Neural cell (in vitro differentiated cells): ENCODE measurements around the gene SFMBT1. TPM values are rescaled to one million over a fixed set of nuclear protein-coding genes. Genes with fewer than 3 reads are reported as not detected.
A peak's percentile ranks its signal among the peaks of the same experiment; 100 is the strongest.

Experiments
- H2AFZ ChIP-seq: fragments of 200-600, 300-800 bp; sonication (generic), shearing (Covaris generic); 2 replicates; pipeline ENCODE4 v1.6.0; 2014; ENCODE audit warnings: low read depth, mild to moderate bottlenecking, antibody characterized with exemption, low read length, moderate library complexity
- H3F3A ChIP-seq: fragments of 200-600 bp; shearing (Covaris generic); 2 replicates; pipeline ENCODE4 v1.6.1; 2016; ENCODE audit warnings: mild to moderate bottlenecking, moderate library complexity, mixed read lengths, antibody characterized with exemption, low read length; ENCODE audit not compliant: insufficient read depth, poor library complexity, severe bottlenecking
- H3K27ac ChIP-seq: fragments of 200-600, 300-800 bp; sonication (generic), shearing (Covaris generic); 2 replicates; pipeline ENCODE4 v1.5.1; 2014; ENCODE audit warnings: mild to moderate bottlenecking, low read length, moderate library complexity
- H3K27me3 ChIP-seq: fragments of 300-800, 200-600 bp; sonication (generic), shearing (Covaris generic); 2 replicates; pipeline ENCODE4 v1.6.0; 2014; ENCODE audit warnings: mild to moderate bottlenecking, low read depth, low read length, moderate library complexity; ENCODE audit not compliant: insufficient read depth
- H3K36me3 ChIP-seq: fragments of 300-800, 200-600 bp; sonication (generic), shearing (Covaris generic); 2 replicates; pipeline ENCODE4 v1.5.1; 2014; ENCODE audit warnings: mild to moderate bottlenecking, antibody characterized with exemption, low read length, moderate library complexity; ENCODE audit not compliant: insufficient read depth
- H3K4me2 ChIP-seq: fragments of 300-800, 200-600 bp; sonication (generic), shearing (Covaris generic); 2 replicates; pipeline ENCODE4 v1.6.0; 2014; ENCODE audit warnings: mild to moderate bottlenecking, low read length
- H3K4me3 ChIP-seq: fragments of 300-800, 200-600 bp; sonication (generic), shearing (Covaris generic); 2 replicates; pipeline ENCODE4 v1.5.1; 2014; ENCODE audit warnings: mild to moderate bottlenecking, low read length, moderate library complexity
- H3K79me2 ChIP-seq: fragments of 200-600 bp; shearing (Covaris generic); replicated peaks from 2 replicates; pipeline ENCODE4 v1.6.0; 2014; ENCODE audit warnings: mild to moderate bottlenecking, low read length, moderate library complexity; ENCODE audit not compliant: insufficient read depth
- H3K9ac ChIP-seq: fragments of 300-800, 200-600 bp; sonication (generic), shearing (Covaris generic); 2 replicates; pipeline ENCODE4 v1.6.1; 2016; ENCODE audit warnings: mild to moderate bottlenecking, low read length, mixed read lengths
- H3K9me2 ChIP-seq: fragments of 200-600 bp; shearing (Covaris generic); 2 replicates; pipeline ENCODE4 v1.6.1; 2016; ENCODE audit warnings: mild to moderate bottlenecking, low read length, mixed read lengths; ENCODE audit not compliant: insufficient read depth
- H3K9me3 ChIP-seq: fragments of 200-600, 300-800 bp; sonication (generic), shearing (Covaris generic); 2 replicates; pipeline ENCODE4 v1.6.1; 2016; ENCODE audit warnings: mild to moderate bottlenecking, mixed run types, low read length, moderate library complexity, mixed read lengths
- H4K20me1 ChIP-seq: fragments of 200-600 bp; shearing (Covaris generic); 2 replicates; pipeline ENCODE4 v1.6.1; 2016; ENCODE audit warnings: mild to moderate bottlenecking, mixed run types; ENCODE audit not compliant: insufficient read depth
- CTCF ChIP-seq: fragments of 450-650 bp; IDR thresholded peaks from 2 replicates; pipeline ENCODE4 v1.5.1; 2014; ENCODE audit warnings: antibody characterized with exemption, mild to moderate bottlenecking, moderate library complexity; ENCODE audit not compliant: poor library complexity, severe bottlenecking
- EP300 ChIP-seq: fragments of 450-650 bp; conservative IDR thresholded peaks from 2 replicates; pipeline ENCODE4 v1.6.1; 2014; ENCODE audit warnings: antibody characterized with exemption, mild to moderate bottlenecking, moderate library complexity; ENCODE audit not compliant: poor library complexity, severe bottlenecking
- EZH2 ChIP-seq: fragments of 200-600, 300-800 bp; shearing (Covaris generic), sonication (generic); IDR thresholded peaks from 2 replicates; pipeline ENCODE4 v1.6.1; 2014; ENCODE audit warnings: antibody characterized with exemption, low read length, borderline replicate concordance, mild to moderate bottlenecking; ENCODE audit not compliant: insufficient read depth, poor library complexity, severe bottlenecking
- MXI1 ChIP-seq: fragments of 450-650 bp; conservative IDR thresholded peaks from 2 replicates; pipeline ENCODE4 v1.6.1; 2014; ENCODE audit warnings: antibody characterized with exemption, mild to moderate bottlenecking; ENCODE audit not compliant: poor library complexity, severe bottlenecking
- POLR2AphosphoS5 ChIP-seq: IDR thresholded peaks from 2 replicates; pipeline ENCODE4 v1.6.1; 2012
- RAD21 ChIP-seq: fragments of 450-650 bp; conservative IDR thresholded peaks from 2 replicates; pipeline ENCODE4 v1.6.1; 2014; ENCODE audit warnings: antibody characterized with exemption, mild to moderate bottlenecking, moderate library complexity
- REST ChIP-seq: IDR thresholded peaks from 2 replicates; pipeline ENCODE4 v1.6.1; 2012; ENCODE audit warnings: borderline replicate concordance
- SMC3 ChIP-seq: fragments of 450-650 bp; conservative IDR thresholded peaks from 2 replicates; pipeline ENCODE4 v1.6.1; 2014; ENCODE audit warnings: antibody characterized with exemption, mild to moderate bottlenecking, moderate library complexity; ENCODE audit not compliant: poor library complexity
- TAF1 ChIP-seq: IDR thresholded peaks from 2 replicates; pipeline ENCODE4 v1.6.1; 2012; ENCODE audit warnings: low read depth
- polyA plus RNA-seq: library from polyadenylated mRNA; depleted of rRNA; stranded (reverse); fragments of >200 nt; gene quantifications from 2 replicates; pipeline ENCODE4 v1.2.3, GENCODE V29; 2014

SFMBT1 gene
- polyA plus RNA-seq, 1 donor from 2014 or later: 17.3 TPM

- H3K79me2 ChIP-seq: no peaks in the 10 kb centered on the region
- H3K27ac ChIP-seq: no peak overlapping the region
- no peak overlapping the region for H3K4me2 ChIP-seq
- no peaks in the 10 kb centered on the region for H4K20me1 ChIP-seq
- H3K9ac ChIP-seq: no peak overlapping the region
- H3K9me3 ChIP-seq: no peaks in the 10 kb centered on the region
- H3F3A ChIP-seq: no peaks in the 10 kb centered on the region
- H3K4me3 ChIP-seq: no peak overlapping the region
- no peak overlapping the region for H2AFZ ChIP-seq
- TF ChIP-seq RAD21 (no peak), EP300 (no peak), REST (no peak), TAF1 (no peak), MXI1 (no peak), POLR2AphosphoS5 (no peak), EZH2 (no peak), CTCF (no peak), SMC3 (no peak)
- no peaks in the 10 kb centered on the region for H3K27me3 ChIP-seq
- no peaks in the 10 kb centered on the region for H3K9me2 ChIP-seq
- no peaks in the 10 kb centered on the region for H3K36me3 ChIP-seq
Measured at GRCh38 chr3:53078656-53079055, 32.8 kb upstream of the SFMBT1 start.

GRCh38 chr3:53077476-53078220 lies 31.8 kb upstream of the SFMBT1 start:
- Histone ChIP-seq H3K27me3 (no peaks in the 10 kb centered on the region), H3K9me3 (no peaks in the 10 kb centered on the region), H3K36me3 (no peaks in the 10 kb centered on the region), H3K79me2 (no peaks in the 10 kb centered on the region), H3K9me2 (no peaks in the 10 kb centered on the region), H3K9ac (peak overlapping the region; percentile 9), H3K27ac (no peak overlapping the region), H2AFZ (no peak overlapping the region), H3K4me2 (no peak overlapping the region), H4K20me1 (no peaks in the 10 kb centered on the region), H3F3A (no peaks in the 10 kb centered on the region), H3K4me3 (peak overlapping the region; percentile 22)
- no peak for TF ChIP-seq EZH2
- no peak for TF ChIP-seq POLR2AphosphoS5
- no peak for TF ChIP-seq EP300
- no peak for TF ChIP-seq REST
- no peak for TF ChIP-seq CTCF
